A549 (cell line): ENCODE measurements around the gene C1R.

ENCODE experiments used
- BHLHE40 ChIP-seq: IDR thresholded peaks from 2 replicates; pipeline ENCODE4 v1.6.1; 2012; ENCODE audit warnings: low read depth, low read length, inconsistent platforms
- EHMT2 ChIP-seq: fragments of 200-600 bp; sonication (generic); IDR thresholded peaks from 2 replicates; pipeline ENCODE4 v1.6.1; 2016; ENCODE audit warnings: antibody characterized with exemption, low read depth, mild to moderate bottlenecking, moderate library complexity
- EP300 ChIP-seq, 2 experiments: fragments of >200 bp; sonication (Bioruptor Twin); formaldehyde crosslinking; IDR thresholded peaks; 2 replicates in 1 of 2; 3 replicates in 1 of 2; pipeline ENCODE4 v1.6.1; 2016 to 2017
- ESRRA ChIP-seq: fragments of 150-350 bp; IDR thresholded peaks from 2 replicates; pipeline ENCODE4 v1.6.1; 2014; ENCODE audit warnings: mild to moderate bottlenecking, low read length, borderline replicate concordance
- GATA3 ChIP-seq: IDR thresholded peaks from 2 replicates; pipeline ENCODE4 v1.6.1; 2012; ENCODE audit warnings: borderline replicate concordance
- KDM1A ChIP-seq: fragments of 200-600 bp; sonication (generic); IDR thresholded peaks from 2 replicates; pipeline ENCODE4 v1.6.1; 2016; ENCODE audit warnings: low read depth, mild to moderate bottlenecking
- MAFK ChIP-seq: fragments of 450-650 bp; IDR thresholded peaks from 2 replicates; pipeline ENCODE4 v1.6.1; 2014; ENCODE audit not compliant: partially characterized antibody
- NR3C1 ChIP-seq: fragments of >200 bp; sonication (Bioruptor Twin); formaldehyde crosslinking; IDR thresholded peaks from 3 replicates; pipeline ENCODE4 v1.6.1; 2017
- POLR2A ChIP-seq: IDR thresholded peaks from 2 replicates; pipeline ENCODE4 v1.6.1; 2012; ENCODE audit warnings: mild to moderate bottlenecking, low read length
- RAD21 ChIP-seq, 2 experiments: fragments of >200 bp in 1 of 2; sonication (Bioruptor Twin) in 1 of 2; formaldehyde crosslinking in 1 of 2; IDR thresholded peaks in 1 of 2; conservative IDR thresholded peaks in 1 of 2; 2 replicates in 1 of 2; 3 replicates in 1 of 2; pipeline ENCODE4 v1.6.1; 2012 to 2018; ENCODE audit warnings: inconsistent platforms in 1 of 2
- USF2 ChIP-seq: fragments of 450-650 bp; IDR thresholded peaks from 2 replicates; pipeline ENCODE4 v1.6.1; 2014; ENCODE audit warnings: antibody characterized with exemption
- ZFP36 ChIP-seq: fragments of 450-650 bp; IDR thresholded peaks from 2 replicates; pipeline ENCODE4 v1.6.1; 2014; ENCODE audit warnings: borderline replicate concordance; ENCODE audit not compliant: partially characterized antibody
- TF ChIP-seq, protein P1 (sequence below): fragments of >200 bp; sonication (Bioruptor Twin); formaldehyde crosslinking; IDR thresholded peaks from 3 replicates; pipeline ENCODE4 v1.5.1; 2016

DNA sequence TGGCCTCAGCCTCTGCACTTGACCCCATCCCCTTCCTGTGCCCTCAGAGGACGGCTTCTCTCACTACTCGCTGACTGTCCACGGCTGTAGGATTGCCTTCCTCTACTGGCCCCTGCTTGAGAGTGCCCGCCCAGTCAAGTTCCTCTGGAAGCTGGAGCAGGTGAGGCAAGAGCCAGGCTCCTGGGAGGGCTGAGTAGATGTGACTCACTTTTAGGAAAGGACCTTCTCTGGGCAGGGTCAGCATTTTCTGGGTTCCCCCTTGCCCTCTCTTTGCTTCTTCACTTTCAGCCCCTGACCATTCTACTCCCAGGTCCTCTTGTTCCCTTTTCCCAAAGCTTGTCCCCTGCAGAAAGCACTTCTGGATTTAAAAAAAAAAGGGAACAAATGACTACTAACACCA is 45.7 kb upstream of the C1R start:
- TF ChIP-seq POLR2A = no peak
- TF ChIP-seq, protein P1, sequence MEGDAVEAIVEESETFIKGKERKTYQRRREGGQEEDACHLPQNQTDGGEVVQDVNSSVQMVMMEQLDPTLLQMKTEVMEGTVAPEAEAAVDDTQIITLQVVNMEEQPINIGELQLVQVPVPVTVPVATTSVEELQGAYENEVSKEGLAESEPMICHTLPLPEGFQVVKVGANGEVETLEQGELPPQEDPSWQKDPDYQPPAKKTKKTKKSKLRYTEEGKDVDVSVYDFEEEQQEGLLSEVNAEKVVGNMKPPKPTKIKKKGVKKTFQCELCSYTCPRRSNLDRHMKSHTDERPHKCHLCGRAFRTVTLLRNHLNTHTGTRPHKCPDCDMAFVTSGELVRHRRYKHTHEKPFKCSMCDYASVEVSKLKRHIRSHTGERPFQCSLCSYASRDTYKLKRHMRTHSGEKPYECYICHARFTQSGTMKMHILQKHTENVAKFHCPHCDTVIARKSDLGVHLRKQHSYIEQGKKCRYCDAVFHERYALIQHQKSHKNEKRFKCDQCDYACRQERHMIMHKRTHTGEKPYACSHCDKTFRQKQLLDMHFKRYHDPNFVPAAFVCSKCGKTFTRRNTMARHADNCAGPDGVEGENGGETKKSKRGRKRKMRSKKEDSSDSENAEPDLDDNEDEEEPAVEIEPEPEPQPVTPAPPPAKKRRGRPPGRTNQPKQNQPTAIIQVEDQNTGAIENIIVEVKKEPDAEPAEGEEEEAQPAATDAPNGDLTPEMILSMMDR = no peak
- no peak for TF ChIP-seq ZFP36
- no peak for TF ChIP-seq EP300 (IDR thresholded peaks at IDR 0.05)
- no peak for TF ChIP-seq MAFK
- TF ChIP-seq ESRRA = no peak
- TF ChIP-seq RAD21 (conservative IDR thresholded peaks at IDR 0.05 in 1 of 2, IDR thresholded peaks at IDR 0.05 in 1 of 2) = no peak
- TF ChIP-seq NR3C1 = no peak
- TF ChIP-seq GATA3 = no peak
- TF ChIP-seq EHMT2 = no peak
- no peak for TF ChIP-seq KDM1A
- TF ChIP-seq USF2 = no peak
- no peak for TF ChIP-seq BHLHE40
